ENCODE results near the gene CDH23. TPM values are rescaled to one million over a fixed set of nuclear protein-coding genes. Genes with fewer than 3 reads are reported as not detected.

The CDH23 gene
- polyA plus RNA-seq, 2 donors: 1.6 to 3.2 TPM

GRCh38 chr10:71819985-71820384 lies 423.3 kb downstream of the CDH23 start:
- Histone ChIP-seq H3K27me3 (ENCODE audit: control insufficient read depth in 1 of 2, insufficient read depth in 2 of 2, low read length in 2 of 2) (no peaks in the 10 kb centered on the region), H3K4me1 (ENCODE audit: control insufficient read depth in 2 of 2, insufficient read depth in 2 of 2, low read length in 1 of 2) (peaks cover 0 to 4% of the 10 kb centered on the region in 2 donors), H3K9me3 (ENCODE audit: control insufficient read depth in 2 of 2, insufficient read depth in 1 of 2, low read depth in 1 of 2, low read length in 1 of 2) (no peaks in the 10 kb centered on the region), H3K27ac (ENCODE audit: low read depth in 2 of 2, low read length in 1 of 2) (no peak overlapping the region), H3K4me3 (ENCODE audit: low read depth in 1 of 2, low read length in 2 of 2) (no peak overlapping the region), H3K36me3 (ENCODE audit: control insufficient read depth in 2 of 2, insufficient read depth in 2 of 2, low read length in 1 of 2) (peaks cover 41 to 75% of the 10 kb centered on the region in 2 donors)
- WGBS, 2 donors: 80 to 83% methylated on average over 6 of the region's 6 CpGs

GRCh38 chr10:71820966-71821365 lies 424.2 kb downstream of the CDH23 start:
- Histone ChIP-seq H3K4me3 (ENCODE audit: low read depth in 1 of 2, low read length in 2 of 2) (no peak overlapping the region), H3K27me3 (ENCODE audit: control insufficient read depth in 1 of 2, insufficient read depth in 2 of 2, low read length in 2 of 2) (no peaks in the 10 kb centered on the region), H3K9me3 (ENCODE audit: control insufficient read depth in 2 of 2, insufficient read depth in 1 of 2, low read depth in 1 of 2, low read length in 1 of 2) (no peaks in the 10 kb centered on the region), H3K36me3 (ENCODE audit: control insufficient read depth in 2 of 2, insufficient read depth in 2 of 2, low read length in 1 of 2) (peaks cover 48 to 75% of the 10 kb centered on the region in 2 donors), H3K4me1 (ENCODE audit: control insufficient read depth in 2 of 2, insufficient read depth in 2 of 2, low read length in 1 of 2) (peaks cover 0 to 4% of the 10 kb centered on the region in 2 donors), H3K27ac (ENCODE audit: low read depth in 2 of 2, low read length in 1 of 2) (no peak overlapping the region)
- WGBS, 2 donors: 85 to 89% methylated on average over 8 of the region's 8 CpGs

- Histone ChIP-seq H3K9me3 (ENCODE audit: control insufficient read depth in 2 of 2, insufficient read depth in 1 of 2, low read depth in 1 of 2, low read length in 1 of 2) (no peaks in the 10 kb centered on the region), H3K4me3 (ENCODE audit: low read depth in 1 of 2, low read length in 2 of 2) (no peak overlapping the region), H3K27me3 (ENCODE audit: control insufficient read depth in 1 of 2, insufficient read depth in 2 of 2, low read length in 2 of 2) (no peaks in the 10 kb centered on the region), H3K36me3 (ENCODE audit: control insufficient read depth in 2 of 2, insufficient read depth in 2 of 2, low read length in 1 of 2) (peaks cover 50 to 67% of the 10 kb centered on the region in 2 donors), H3K4me1 (ENCODE audit: control insufficient read depth in 2 of 2, insufficient read depth in 2 of 2, low read length in 1 of 2) (peaks cover 0 to 4% of the 10 kb centered on the region in 2 donors), H3K27ac (ENCODE audit: low read depth in 2 of 2, low read length in 1 of 2) (no peak overlapping the region)
- WGBS, 2 donors: 76 to 85% methylated on average over 9 of the region's 9 CpGs
Observed at GRCh38 chr10:71821909-71822763, 425.4 kb downstream of the CDH23 start.

DNA sequence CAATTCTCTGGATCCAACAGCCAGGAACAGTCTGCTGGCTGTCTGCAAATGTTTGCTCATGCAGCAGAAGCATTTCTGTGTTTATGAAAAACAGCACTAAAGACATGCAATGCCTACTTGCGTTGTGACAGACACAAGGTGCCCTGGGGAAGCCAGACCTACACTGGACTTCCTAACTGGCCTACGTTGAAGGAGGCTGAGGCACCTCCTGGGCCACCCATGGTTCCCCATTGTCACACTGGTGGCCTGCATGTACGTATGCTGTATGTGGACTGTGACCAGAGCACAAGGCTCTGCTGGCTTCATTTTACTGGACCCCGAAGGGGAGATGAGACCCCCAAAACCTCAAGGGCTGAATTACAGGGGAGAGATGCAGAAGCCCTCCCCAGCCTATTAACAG lies 426.6 kb downstream of the CDH23 start:
- Histone ChIP-seq H3K4me1 (ENCODE audit: control insufficient read depth in 2 of 2, insufficient read depth in 2 of 2, low read length in 1 of 2) (peaks cover 0 to 2% of the 10 kb centered on the region in 2 donors), H3K9me3 (ENCODE audit: control insufficient read depth in 2 of 2, insufficient read depth in 1 of 2, low read depth in 1 of 2, low read length in 1 of 2) (no peaks in the 10 kb centered on the region), H3K4me3 (ENCODE audit: low read depth in 1 of 2, low read length in 2 of 2) (no peak overlapping the region), H3K27ac (ENCODE audit: low read depth in 2 of 2, low read length in 1 of 2) (no peak overlapping the region), H3K36me3 (ENCODE audit: control insufficient read depth in 2 of 2, insufficient read depth in 2 of 2, low read length in 1 of 2) (peaks cover 52 to 62% of the 10 kb centered on the region in 2 donors), H3K27me3 (ENCODE audit: control insufficient read depth in 1 of 2, insufficient read depth in 2 of 2, low read length in 2 of 2) (no peaks in the 10 kb centered on the region)
- WGBS, 2 donors: 86% methylated on average over 4 of the region's 4 CpGs

DNA sequence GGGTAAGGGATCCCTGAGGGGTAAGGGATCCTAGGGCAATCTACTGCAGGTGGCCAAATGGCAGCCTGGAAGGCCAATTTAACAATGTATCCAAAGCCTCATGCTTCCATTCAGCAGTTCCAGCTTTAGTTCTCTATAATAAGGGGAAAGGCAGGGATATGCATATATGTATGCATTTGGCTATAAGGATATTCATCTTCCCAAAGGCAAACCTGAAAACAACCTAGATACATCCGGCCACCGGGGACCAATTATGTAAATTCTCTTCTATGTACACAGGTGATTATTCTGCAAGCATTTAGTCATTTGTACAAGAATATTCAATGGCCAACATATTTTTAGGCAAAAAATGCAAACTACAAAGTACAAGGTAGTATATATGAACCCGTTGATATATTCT lies 427.6 kb downstream of the CDH23 start:
- WGBS, 2 donors: 93 to 97% methylated on average over 3 of the region's 3 CpGs
- H3K27ac ChIP-seq (ENCODE audit: low read depth in 2 of 2, low read length in 1 of 2): no peak overlapping the region
- no peaks in the 10 kb centered on the region for H3K9me3 ChIP-seq (ENCODE audit: control insufficient read depth in 2 of 2, insufficient read depth in 1 of 2, low read depth in 1 of 2, low read length in 1 of 2)
- no peak overlapping the region for H3K4me3 ChIP-seq (ENCODE audit: low read depth in 1 of 2, low read length in 2 of 2)
- peaks cover 0 to 2% of the 10 kb centered on the region in 2 donors for H3K4me1 ChIP-seq (ENCODE audit: control insufficient read depth in 2 of 2, insufficient read depth in 2 of 2, low read length in 1 of 2)
- no peaks in the 10 kb centered on the region for H3K27me3 ChIP-seq (ENCODE audit: control insufficient read depth in 1 of 2, insufficient read depth in 2 of 2, low read length in 2 of 2)
- peaks cover 43 to 60% of the 10 kb centered on the region in 2 donors for H3K36me3 ChIP-seq (ENCODE audit: control insufficient read depth in 2 of 2, insufficient read depth in 2 of 2, low read length in 1 of 2)

DNA sequence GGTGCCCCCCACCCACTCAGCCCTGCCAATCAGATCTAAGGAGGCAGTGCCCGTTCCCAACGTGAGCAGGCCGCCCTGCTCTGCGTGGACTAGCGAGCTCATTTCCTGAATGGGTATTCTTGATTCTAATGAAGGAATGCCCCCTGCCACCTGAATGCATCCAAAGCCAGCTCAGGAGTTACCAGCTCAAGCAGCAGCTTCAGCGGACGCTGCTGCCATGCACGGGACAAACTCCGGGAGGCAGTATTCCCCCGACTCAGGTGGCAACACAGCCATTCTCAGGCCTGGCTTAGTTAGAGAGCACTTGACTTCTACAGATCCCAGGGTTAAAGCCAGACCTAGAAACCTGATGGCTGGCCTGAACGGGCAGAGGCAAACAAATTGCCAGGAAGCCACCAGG lies 428.5 kb downstream of the CDH23 start:
- 81 to 83% methylated on average over 11 of the region's 11 CpGs for WGBS, 2 donors
- Histone ChIP-seq H3K4me3 (ENCODE audit: low read depth in 1 of 2, low read length in 2 of 2) (no peak overlapping the region), H3K9me3 (ENCODE audit: control insufficient read depth in 2 of 2, insufficient read depth in 1 of 2, low read depth in 1 of 2, low read length in 1 of 2) (no peaks in the 10 kb centered on the region), H3K27ac (ENCODE audit: low read depth in 2 of 2, low read length in 1 of 2) (no peak overlapping the region), H3K36me3 (ENCODE audit: control insufficient read depth in 2 of 2, insufficient read depth in 2 of 2, low read length in 1 of 2) (peaks cover 35 to 53% of the 10 kb centered on the region in 2 donors), H3K27me3 (ENCODE audit: control insufficient read depth in 1 of 2, insufficient read depth in 2 of 2, low read length in 2 of 2) (no peaks in the 10 kb centered on the region), H3K4me1 (ENCODE audit: control insufficient read depth in 2 of 2, insufficient read depth in 2 of 2, low read length in 1 of 2) (peaks cover 0 to 2% of the 10 kb centered on the region in 2 donors)

DNA sequence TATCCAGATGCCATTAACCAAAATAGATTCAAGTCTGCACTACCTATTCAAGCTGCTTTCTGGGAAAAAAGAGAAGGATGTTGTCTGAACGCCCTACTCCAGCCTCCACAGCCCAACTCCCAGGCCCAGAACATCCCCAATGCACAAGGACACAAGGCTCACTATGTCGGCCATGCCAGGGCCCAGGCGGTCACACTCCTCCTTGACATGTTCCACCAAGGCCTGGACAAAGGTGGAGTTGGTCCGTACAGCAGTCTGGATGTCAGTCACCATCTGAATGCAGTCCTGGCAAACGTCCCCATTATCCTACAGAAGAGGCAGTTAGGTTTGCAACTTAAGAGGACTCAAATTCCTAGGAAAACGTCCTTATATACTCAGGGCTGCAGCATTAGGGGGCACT lies 431.1 kb downstream of the CDH23 start:
- no peak overlapping the region for H3K4me3 ChIP-seq (ENCODE audit: low read depth in 1 of 2, low read length in 2 of 2)
- no peaks in the 10 kb centered on the region for H3K27me3 ChIP-seq (ENCODE audit: control insufficient read depth in 1 of 2, insufficient read depth in 2 of 2, low read length in 2 of 2)
- H3K36me3 ChIP-seq (ENCODE audit: control insufficient read depth in 2 of 2, insufficient read depth in 2 of 2, low read length in 1 of 2): peaks cover 27 to 49% of the 10 kb centered on the region in 2 donors
- H3K4me1 ChIP-seq (ENCODE audit: control insufficient read depth in 2 of 2, insufficient read depth in 2 of 2, low read length in 1 of 2): peaks cover 0 to 6% of the 10 kb centered on the region in 2 donors
- H3K27ac ChIP-seq (ENCODE audit: low read depth in 2 of 2, low read length in 1 of 2): no peak overlapping the region
- 86 to 87% methylated on average over 6 of the region's 6 CpGs for WGBS, 2 donors
- no peaks in the 10 kb centered on the region for H3K9me3 ChIP-seq (ENCODE audit: control insufficient read depth in 2 of 2, insufficient read depth in 1 of 2, low read depth in 1 of 2, low read length in 1 of 2)

DNA sequence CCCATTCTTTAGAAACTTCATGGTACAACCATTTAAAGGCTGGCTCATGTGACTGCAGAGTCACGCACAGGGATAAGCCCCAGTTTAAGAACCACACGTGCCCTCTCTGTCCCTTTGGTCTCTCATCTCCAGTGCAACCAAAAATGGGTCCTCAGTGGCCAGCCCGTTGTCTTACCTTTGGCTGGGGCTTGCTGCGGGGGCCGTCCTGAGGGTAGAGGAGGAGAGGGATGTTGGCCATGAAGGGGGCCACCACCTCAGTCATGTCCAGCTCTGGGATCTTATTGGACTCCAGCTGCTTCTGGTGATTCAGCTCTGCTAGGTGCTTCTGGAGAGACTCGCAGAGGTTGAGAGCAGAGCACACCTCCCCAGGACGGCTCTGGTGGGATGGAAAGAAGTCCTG lies 432.0 kb downstream of the CDH23 start:
- Histone ChIP-seq H3K4me1 (ENCODE audit: control insufficient read depth in 2 of 2, insufficient read depth in 2 of 2, low read length in 1 of 2) (peaks cover 0 to 6% of the 10 kb centered on the region in 2 donors), H3K9me3 (ENCODE audit: control insufficient read depth in 2 of 2, insufficient read depth in 1 of 2, low read depth in 1 of 2, low read length in 1 of 2) (no peaks in the 10 kb centered on the region), H3K27ac (ENCODE audit: low read depth in 2 of 2, low read length in 1 of 2) (no peak overlapping the region), H3K4me3 (ENCODE audit: low read depth in 1 of 2, low read length in 2 of 2) (no peak overlapping the region), H3K36me3 (ENCODE audit: control insufficient read depth in 2 of 2, insufficient read depth in 2 of 2, low read length in 1 of 2) (peaks cover 28 to 46% of the 10 kb centered on the region in 2 donors), H3K27me3 (ENCODE audit: control insufficient read depth in 1 of 2, insufficient read depth in 2 of 2, low read length in 2 of 2) (no peaks in the 10 kb centered on the region)
- WGBS, 2 donors: 91 to 92% methylated on average over 7 of the region's 7 CpGs

DNA sequence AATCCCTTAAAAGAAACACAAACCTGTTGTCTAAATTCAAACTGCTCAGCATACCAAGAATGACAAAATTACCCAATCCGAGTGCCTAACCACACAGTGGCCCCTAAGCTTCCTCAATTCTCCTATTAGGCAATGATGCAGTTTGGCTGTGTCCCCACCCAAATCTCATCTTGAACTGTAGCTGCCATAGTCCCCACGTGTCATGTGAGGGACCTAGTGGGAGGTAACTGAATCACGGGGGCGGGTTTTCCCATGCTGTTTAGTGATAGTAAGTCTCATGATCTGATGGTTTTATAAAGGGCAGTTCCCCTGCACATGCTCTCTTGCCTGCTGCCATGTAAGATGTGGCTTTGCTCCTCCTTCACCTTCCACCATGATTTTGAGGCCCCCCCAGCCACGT lies 432.5 kb downstream of the CDH23 start:
- Histone ChIP-seq H3K4me3 (ENCODE audit: low read depth in 1 of 2, low read length in 2 of 2) (no peak overlapping the region), H3K27ac (ENCODE audit: low read depth in 2 of 2, low read length in 1 of 2) (no peak overlapping the region), H3K4me1 (ENCODE audit: control insufficient read depth in 2 of 2, insufficient read depth in 2 of 2, low read length in 1 of 2) (peaks cover 0 to 6% of the 10 kb centered on the region in 2 donors), H3K36me3 (ENCODE audit: control insufficient read depth in 2 of 2, insufficient read depth in 2 of 2, low read length in 1 of 2) (peaks cover 25 to 48% of the 10 kb centered on the region in 2 donors), H3K27me3 (ENCODE audit: control insufficient read depth in 1 of 2, insufficient read depth in 2 of 2, low read length in 2 of 2) (no peaks in the 10 kb centered on the region), H3K9me3 (ENCODE audit: control insufficient read depth in 2 of 2, insufficient read depth in 1 of 2, low read depth in 1 of 2, low read length in 1 of 2) (no peaks in the 10 kb centered on the region)
- WGBS, 2 donors: 75 to 80% methylated on average over 5 of the region's 5 CpGs

DNA sequence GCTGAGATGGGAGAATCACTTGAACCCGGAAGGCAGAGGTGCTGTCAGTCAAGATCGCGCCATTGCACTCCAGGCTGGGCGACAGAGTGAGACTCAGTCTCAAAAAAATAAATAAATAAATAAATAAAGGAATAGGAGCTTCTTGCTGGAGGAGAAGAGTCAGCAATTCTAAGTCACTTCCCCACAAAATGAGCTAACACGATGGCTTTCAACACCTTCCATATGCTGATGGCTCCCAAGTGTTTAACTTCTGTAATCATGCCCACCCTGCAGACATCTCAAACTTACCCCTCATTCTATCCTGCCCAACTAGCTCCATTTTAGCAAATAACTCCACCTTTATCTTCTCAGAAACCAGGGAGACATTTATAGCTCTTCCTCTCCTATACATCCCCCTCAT lies 433.2 kb downstream of the CDH23 start:
- Histone ChIP-seq H3K4me1 (ENCODE audit: control insufficient read depth in 2 of 2, insufficient read depth in 2 of 2, low read length in 1 of 2) (peaks cover 0 to 9% of the 10 kb centered on the region in 2 donors), H3K4me3 (ENCODE audit: low read depth in 1 of 2, low read length in 2 of 2) (no peak overlapping the region), H3K9me3 (ENCODE audit: control insufficient read depth in 2 of 2, insufficient read depth in 1 of 2, low read depth in 1 of 2, low read length in 1 of 2) (no peaks in the 10 kb centered on the region), H3K36me3 (ENCODE audit: control insufficient read depth in 2 of 2, insufficient read depth in 2 of 2, low read length in 1 of 2) (peaks cover 25 to 47% of the 10 kb centered on the region in 2 donors), H3K27me3 (ENCODE audit: control insufficient read depth in 1 of 2, insufficient read depth in 2 of 2, low read length in 2 of 2) (no peaks in the 10 kb centered on the region), H3K27ac (ENCODE audit: low read depth in 2 of 2, low read length in 1 of 2) (no peak overlapping the region)
- WGBS, 2 donors: 95 to 96% methylated on average over 5 of the region's 5 CpGs

All from esophagus (tissue), 2 donors.